SK-N-SH (cell line): ENCODE data around the gene UNC5B. TPM values are rescaled to one million over a fixed set of nuclear protein-coding genes. Genes with fewer than 3 reads are reported as not detected.

Experiments
- CTCF ChIA-PET: fragments of 300-600, 350-600 bp; formaldehyde crosslinking; extraction: SDS; loops from one replicate; lab custom pipeline; 2021; lab: Yijun Ruan, JAX
- POLR2A ChIA-PET: fragments of 350-600 bp; sonication (Branson Sonifier 250); formaldehyde crosslinking; extraction: SDS; loops from one replicate; lab custom pipeline; 2020; ENCODE audit warnings: antibody characterized with exemption, inconsistent platforms; lab: Yijun Ruan, JAX
- DNase-seq: peaks from one replicate; pipeline ENCODE4 v3.0.0; 2012
- H2AFZ ChIP-seq: fragments of 200-600 bp; sonication (generic); 2 replicates; pipeline ENCODE4 v1.8.1; 2016; ENCODE audit warnings: antibody characterized with exemption, mild to moderate bottlenecking, low read depth
- H3F3A ChIP-seq: fragments of 200-600 bp; sonication (generic); replicated peaks from 2 replicates; pipeline ENCODE3; 2016; ENCODE audit warnings: antibody characterized with exemption, mild to moderate bottlenecking; ENCODE audit not compliant: insufficient read depth
- H3K27ac ChIP-seq, 2 experiments: fragments of 200-500 bp in 1 of 2; fragments of 200-600 bp in 1 of 2; sonication (Bioruptor generic) in 1 of 2; sonication (generic), shearing (Covaris generic) in 1 of 2; 2 replicates each; pipeline versions ENCODE4 v1.5.1 to v1.6.1; 2014 to 2016; ENCODE audit warnings: low read depth in 2 of 2, inconsistent platforms in 1 of 2, low read length in 1 of 2, mild to moderate bottlenecking in 1 of 2, mixed read lengths in 1 of 2
- H3K27me3 ChIP-seq: fragments of 200-600 bp; sonication (generic), shearing (Covaris generic); 2 replicates; pipeline ENCODE4 v1.6.1; 2016; ENCODE audit warnings: mixed run types; ENCODE audit not compliant: insufficient read depth
- H3K36me3 ChIP-seq, 2 experiments: fragments of 200-500 bp in 1 of 2; fragments of 200-600 bp in 1 of 2; sonication (Bioruptor generic) in 1 of 2; sonication (generic) in 1 of 2; replicated peaks in 1 of 2; 2 replicates each; pipeline versions ENCODE3 to v1.5.1; 2014 to 2016; ENCODE audit warnings: low read length in 1 of 2, mild to moderate bottlenecking in 1 of 2; ENCODE audit not compliant: insufficient read depth in 2 of 2, control insufficient read depth in 1 of 2
- H3K4me1 ChIP-seq, 2 experiments: fragments of 200-500 bp in 1 of 2; fragments of 200-600 bp in 1 of 2; sonication (Bioruptor generic) in 1 of 2; sonication (generic), shearing (Covaris generic) in 1 of 2; 2 replicates each; pipeline versions ENCODE4 v1.5.1 to v1.6.1; 2014 to 2016; ENCODE audit warnings: low read depth in 1 of 2, low read length in 1 of 2, mixed run types in 1 of 2; ENCODE audit not compliant: insufficient read depth in 2 of 2, control insufficient read depth in 1 of 2
- H3K4me2 ChIP-seq: fragments of 200-600 bp; sonication (generic), shearing (Covaris generic); 2 replicates; pipeline ENCODE4 v1.6.1; 2017; ENCODE audit warnings: mixed run types
- H3K4me3 ChIP-seq, 2 experiments: fragments of 200-500 bp in 1 of 2; fragments of 200-600 bp in 1 of 2; sonication (Bioruptor generic) in 1 of 2; sonication (generic), shearing (Covaris generic) in 1 of 2; 2 replicates each; pipeline versions ENCODE4 v1.5.1 to v1.8.1; 2014 to 2016; ENCODE audit warnings: low read depth in 2 of 2, inconsistent platforms in 1 of 2, low read length in 1 of 2, mild to moderate bottlenecking in 1 of 2, mixed read lengths in 1 of 2, moderate library complexity in 1 of 2
- H3K79me2 ChIP-seq: fragments of 200-600 bp; sonication (generic); 2 replicates; pipeline ENCODE4 v1.8.1; 2017; ENCODE audit warnings: mild to moderate bottlenecking; ENCODE audit not compliant: insufficient read depth
- H3K9ac ChIP-seq: fragments of 200-600 bp; sonication (generic); 2 replicates; pipeline ENCODE4 v1.6.1; 2017; ENCODE audit warnings: mixed run types
- H3K9me2 ChIP-seq: fragments of 200-600 bp; sonication (generic); 2 replicates; pipeline ENCODE4 v1.6.1; 2017; ENCODE audit warnings: mixed run types
- H3K9me3 ChIP-seq: fragments of 200-600 bp; sonication (generic); 2 replicates; pipeline ENCODE4 v1.6.1; 2017; ENCODE audit warnings: mixed run types, mild to moderate bottlenecking, moderate library complexity
- H4K20me1 ChIP-seq: fragments of 200-600 bp; sonication (generic); 2 replicates; pipeline ENCODE4 v1.6.1; 2017; ENCODE audit warnings: mild to moderate bottlenecking, mixed run types; ENCODE audit not compliant: insufficient read depth
- CHD2 ChIP-seq: fragments of 150-350 bp; IDR thresholded peaks from 2 replicates; pipeline ENCODE4 v1.6.1; 2018; ENCODE audit warnings: low read length; ENCODE audit not compliant: partially characterized antibody
- CTCF ChIP-seq: fragments of 200-600 bp; sonication (generic); IDR thresholded peaks from 2 replicates; pipeline ENCODE4 v1.6.1; 2017; ENCODE audit warnings: antibody characterized with exemption, mild to moderate bottlenecking, moderate library complexity
- ELF1 ChIP-seq: IDR thresholded peaks from 2 replicates; pipeline ENCODE4 v1.4.0; 2012
- EP300 ChIP-seq, 2 experiments: IDR thresholded peaks; 2 replicates each; pipeline versions ENCODE4 v1.4.0 to v1.6.1; 2012; ENCODE audit warnings: borderline replicate concordance in 1 of 2, low read depth in 1 of 2, low read length in 1 of 2
- FOSL2 ChIP-seq: IDR thresholded peaks from 2 replicates; pipeline ENCODE4 v1.4.0; 2012; ENCODE audit warnings: low read depth, mild to moderate bottlenecking, moderate library complexity, borderline replicate concordance
- FOXJ3 ChIP-seq: sonication (generic); formaldehyde crosslinking; IDR thresholded peaks from 2 replicates; pipeline ENCODE4 v1.5.1; 2020; ENCODE audit warnings: mild to moderate bottlenecking, missing genetic modification reagents
- GABPA ChIP-seq: IDR thresholded peaks from 2 replicates; pipeline ENCODE4 v1.4.0; 2012; ENCODE audit warnings: low read depth, mild to moderate bottlenecking
- IRF3 ChIP-seq: fragments of 150-350 bp; IDR thresholded peaks from 2 replicates; pipeline ENCODE4 v1.6.1; 2016; ENCODE audit warnings: mild to moderate bottlenecking, low read depth, low read length
- JUND ChIP-seq: IDR thresholded peaks from 2 replicates; pipeline ENCODE4 v1.4.0; 2012
- MEF2A ChIP-seq: IDR thresholded peaks from 2 replicates; pipeline ENCODE4 v1.4.0; 2012; ENCODE audit warnings: low read depth, borderline replicate concordance
- NRF1 ChIP-seq: IDR thresholded peaks from 2 replicates; pipeline ENCODE4 v1.6.1; 2012; ENCODE audit warnings: low read depth, mild to moderate bottlenecking, low read length
- PBX3 ChIP-seq: IDR thresholded peaks from 2 replicates; pipeline ENCODE4; 2012
- RXRA ChIP-seq: IDR thresholded peaks from 2 replicates; pipeline ENCODE4 v1.4.0; 2012; ENCODE audit warnings: low read depth, mild to moderate bottlenecking, borderline replicate concordance
- SIN3A ChIP-seq: IDR thresholded peaks from 2 replicates; pipeline ENCODE4 v1.6.1; 2012; ENCODE audit warnings: low read depth, mild to moderate bottlenecking, low read length, moderate library complexity, borderline replicate concordance
- TEAD4 ChIP-seq: IDR thresholded peaks from 2 replicates; pipeline ENCODE4 v1.4.0; 2012; ENCODE audit warnings: mild to moderate bottlenecking, borderline replicate concordance; ENCODE audit not compliant: insufficient read depth
- YY1 ChIP-seq: IDR thresholded peaks from 2 replicates; pipeline ENCODE4 v1.4.0; 2012; ENCODE audit warnings: low read depth, mild to moderate bottlenecking
- ZBTB33 ChIP-seq: IDR thresholded peaks from 2 replicates; pipeline ENCODE4 v1.4.0; 2012; ENCODE audit warnings: low read depth, borderline replicate concordance
- WGBS: methylation state at CpG from one replicate; pipeline ENCODE4 v1.1.6; 2017; ENCODE audit warnings: low lambda C conversion rate; 5-methylcytosine and 5-hydroxymethylcytosine counted together
- polyA plus RNA-seq, 3 experiments: library from polyadenylated mRNA; depleted of rRNA; stranded (reverse); fragments of >200 nt; gene quantifications; 2 replicates each; pipeline ENCODE4 v1.2.3, GENCODE V29; 2012

The UNC5B gene
- polyA plus RNA-seq, 1 of the 3 experiments (the other 2 are of a cell fraction) = 13.8 TPM

- TF ChIP-seq CTCF = no peak
- no peak for TF ChIP-seq FOSL2
- no peak for TF ChIP-seq FOXJ3 (CRISPR knock-in tag)
- TF ChIP-seq JUND = no peak
Measured at GRCh38 chr10:71204746-71205145, 7.6 kb upstream of the UNC5B start (continued).

GRCh38 chr10:71205468-71205867 is 6.9 kb upstream of the UNC5B start:
- ChIA-PET POLR2A (no interaction called here), CTCF (interaction anchor here (0.6 to 7.0 kb wide), 8 partner anchors 12 to 302 kb away, joined by 3 to 48 read pairs (median 4); no protein-coding TSS in a partner anchor)

More at GRCh38 chr10:71205468-71205867, 6.9 kb upstream of the UNC5B start:
- H3K27ac ChIP-seq = no peak overlapping the region
- no peak overlapping the region for H2AFZ ChIP-seq
- H3K36me3 ChIP-seq = no peaks in the 10 kb centered on the region
- no peak overlapping the region for H3K4me3 ChIP-seq
- no peak overlapping the region for H3K9ac ChIP-seq
- H3K9me3 ChIP-seq = no peaks in the 10 kb centered on the region
- no peaks in the 10 kb centered on the region for H3K9me2 ChIP-seq
- H3K27me3 ChIP-seq = peaks cover 7% of the 10 kb centered on the region; the same call in 1 of the 2 replicates
- TF ChIP-seq ELF1 (no peak), RXRA (no peak), CTCF (no peak), YY1 (no peak), TEAD4 (no peak), PBX3 (no peak), GABPA (no peak), ZBTB33 (no peak), IRF3 (no peak), SIN3A (no peak), NRF1 (no peak), CHD2 (no peak), MEF2A (no peak), EP300 (IDR thresholded peaks at IDR 0.05; ENCODE audit: borderline replicate concordance in 1 of 2, low read depth in 1 of 2, low read length in 1 of 2) (no peak), JUND (no peak)
- H3K79me2 ChIP-seq = no peaks in the 10 kb centered on the region
- no peaks in the 10 kb centered on the region for H3F3A ChIP-seq
- WGBS = 59% methylated on average over 4 of the region's 4 CpGs
- H3K4me1 ChIP-seq = peaks cover 0 to 41% of the 10 kb centered on the region in 2 experiments; a peak in 2 of 4 replicates
- H3K4me2 ChIP-seq = no peak overlapping the region
- DNase-seq = no peak
- H4K20me1 ChIP-seq = no peaks in the 10 kb centered on the region
